Gastroesophageal sphincter (tissue), 4 donors: ENCODE measurements around the gene KLC1. TPM values are rescaled to one million over a fixed set of nuclear protein-coding genes. Genes with fewer than 3 reads are reported as not detected.
"Not testable (repeated sequence)": the region's sequence is repeated elsewhere in the genome, so short reads cannot be mapped to it uniquely, and the experiment has no call there.

Experiments used
- ATAC-seq: fragments of 150-250 bp; one replicate; pipeline ENCODE4 v1.9.1; 2016; ENCODE audit warnings: mild to moderate bottlenecking, moderate library complexity
- H3K27ac ChIP-seq, 4 donors: fragments of 200-600 bp; sonication (generic) in 3 of 4; 1 replicate in 3 of 4; 2 replicates in 1 of 4; pipeline ENCODE4 v1.5.1; 2016 to 2019
- H3K27me3 ChIP-seq: fragments of 200-600 bp; sonication (generic); one replicate; pipeline ENCODE4 v1.5.1; 2019
- H3K36me3 ChIP-seq, 2 donors: fragments of 200-600 bp; sonication (generic); one replicate each; pipeline ENCODE4 v1.5.1; 2019; ENCODE audit warnings: control low read depth in 1 of 2
- H3K4me1 ChIP-seq, 3 donors: fragments of 200-600 bp; sonication (generic); 1 replicate in 2 of 3; 2 replicates in 1 of 3; pipeline ENCODE4 v1.5.1; 2016 to 2019; ENCODE audit warnings: control low read depth in 2 of 3
- H3K4me3 ChIP-seq, 2 donors: fragments of 200-600 bp; sonication (generic); one replicate each; pipeline ENCODE4 v1.5.1; 2019; ENCODE audit warnings: mild to moderate bottlenecking in 1 of 2, moderate library complexity in 1 of 2
- H3K9me3 ChIP-seq, 3 donors: fragments of 200-600 bp; sonication (generic); one replicate each; pipeline ENCODE4 v1.5.1; 2017 to 2019; ENCODE audit warnings: control low read depth in 2 of 3
- EP300 ChIP-seq: sonication (generic); formaldehyde crosslinking; IDR thresholded peaks from one replicate; pipeline ENCODE4 v1.6.1; 2017; ENCODE audit warnings: antibody characterized with exemption, mild to moderate bottlenecking
- POLR2A ChIP-seq, 2 donors: fragments of 450-650 bp; IDR thresholded peaks; one replicate each; pipeline ENCODE4 v1.6.1; 2017; ENCODE audit warnings: antibody characterized with exemption in 2 of 2, mild to moderate bottlenecking in 2 of 2, moderate library complexity in 1 of 2
- POLR2AphosphoS5 ChIP-seq: sonication (generic); formaldehyde crosslinking; IDR thresholded peaks from one replicate; pipeline ENCODE4 v1.6.1; 2017; ENCODE audit warnings: antibody characterized with exemption
- WGBS, 2 donors: methylation state at CpG; one replicate each; pipeline ENCODE4 v1.1.5; 2018; ENCODE audit warnings: low coverage in 1 of 2; 5-methylcytosine and 5-hydroxymethylcytosine counted together
- total RNA-seq, 4 donors: library from RNA; depleted of rRNA; stranded (reverse); fragments of >200 nt; gene quantifications; one replicate each; pipeline ENCODE4 v1.1.0, GENCODE V29; 2016
- TF ChIP-seq, protein P1 (sequence below), 4 experiments: fragments of 200-600 bp in 2 of 4; fragments of 450-650 bp in 2 of 4; sonication (generic) in 1 of 4; IDR thresholded peaks; one replicate each; pipeline ENCODE4 v1.5.1; 2017 to 2019; ENCODE audit warnings: antibody characterized with exemption in 4 of 4, mild to moderate bottlenecking in 2 of 4, moderate library complexity in 2 of 4

Gene KLC1
- total RNA-seq, 4 donors from 2014 or later = 275 to 390 (median 339) TPM

DNA sequence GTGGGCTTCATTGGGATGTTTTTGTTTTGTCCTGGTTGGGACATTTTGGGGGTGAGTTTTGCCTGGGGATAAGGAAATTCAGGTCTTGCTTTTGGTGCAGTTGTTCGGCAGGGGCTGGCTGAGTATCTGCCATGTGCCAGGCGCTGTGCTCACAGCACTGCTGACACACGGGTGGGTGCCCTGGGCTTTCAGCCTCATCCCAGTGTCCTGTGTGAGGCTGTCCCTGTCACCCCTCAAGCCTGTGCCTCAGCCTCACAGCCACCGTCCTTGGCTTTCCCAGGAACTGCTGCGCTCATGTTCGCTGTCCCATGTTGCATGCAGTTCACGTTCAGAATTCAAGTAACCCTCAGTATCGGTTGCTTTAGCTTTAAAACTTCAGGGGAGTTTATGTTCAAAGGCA is 61.3 kb downstream of the KLC1 start:
- Histone ChIP-seq H3K4me3 (no peak overlapping the region), H3K27me3 (no peaks in the 10 kb centered on the region), H3K4me1 (peaks cover 0 to 61% (median 3%) of the 10 kb centered on the region in 3 donors), H3K27ac (peak overlapping the region in 1 of 4 donors; percentile 54), H3K9me3 (no peaks in the 10 kb centered on the region), H3K36me3 (peaks cover 0 to 77% of the 10 kb centered on the region in 2 donors)
- TF ChIP-seq POLR2AphosphoS5 (no peak), EP300 (no peak), POLR2A (IDR thresholded peaks at IDR 0.05) (no peak)
- TF ChIP-seq, protein P1, sequence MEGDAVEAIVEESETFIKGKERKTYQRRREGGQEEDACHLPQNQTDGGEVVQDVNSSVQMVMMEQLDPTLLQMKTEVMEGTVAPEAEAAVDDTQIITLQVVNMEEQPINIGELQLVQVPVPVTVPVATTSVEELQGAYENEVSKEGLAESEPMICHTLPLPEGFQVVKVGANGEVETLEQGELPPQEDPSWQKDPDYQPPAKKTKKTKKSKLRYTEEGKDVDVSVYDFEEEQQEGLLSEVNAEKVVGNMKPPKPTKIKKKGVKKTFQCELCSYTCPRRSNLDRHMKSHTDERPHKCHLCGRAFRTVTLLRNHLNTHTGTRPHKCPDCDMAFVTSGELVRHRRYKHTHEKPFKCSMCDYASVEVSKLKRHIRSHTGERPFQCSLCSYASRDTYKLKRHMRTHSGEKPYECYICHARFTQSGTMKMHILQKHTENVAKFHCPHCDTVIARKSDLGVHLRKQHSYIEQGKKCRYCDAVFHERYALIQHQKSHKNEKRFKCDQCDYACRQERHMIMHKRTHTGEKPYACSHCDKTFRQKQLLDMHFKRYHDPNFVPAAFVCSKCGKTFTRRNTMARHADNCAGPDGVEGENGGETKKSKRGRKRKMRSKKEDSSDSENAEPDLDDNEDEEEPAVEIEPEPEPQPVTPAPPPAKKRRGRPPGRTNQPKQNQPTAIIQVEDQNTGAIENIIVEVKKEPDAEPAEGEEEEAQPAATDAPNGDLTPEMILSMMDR (IDR thresholded peaks at IDR 0.05) = no peak
- 73 to 77% methylated on average over 4 to 5 of the region's 8 CpGs for WGBS, 2 donors
- ATAC-seq = no peak

DNA sequence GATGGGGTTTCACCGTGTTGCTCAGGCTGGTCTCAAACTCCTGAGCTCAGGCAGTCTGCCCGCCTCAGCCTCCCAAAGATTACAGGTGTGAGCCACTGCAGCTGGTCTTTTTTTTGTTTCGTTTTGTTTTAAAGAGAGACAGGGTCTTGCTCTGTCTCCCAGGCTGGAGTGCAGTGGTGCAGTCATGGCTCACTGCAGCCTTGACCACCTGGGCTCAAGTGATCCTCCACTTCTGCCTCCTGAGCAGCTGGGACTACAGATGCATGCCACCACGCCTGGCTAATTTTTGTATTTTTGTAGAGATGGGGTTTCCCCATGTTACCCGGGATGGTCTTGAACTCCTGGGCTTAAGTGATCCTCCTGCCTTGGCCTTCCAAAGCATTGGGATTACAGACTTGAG is 62.6 kb downstream of the KLC1 start:
- H3K9me3 ChIP-seq, H3K27ac ChIP-seq, H3K4me3 ChIP-seq, H3K27me3 ChIP-seq, ATAC-seq: not testable (repeated sequence)
- peaks cover 0 to 63% of the 10 kb centered on the region in 2 donors for H3K36me3 ChIP-seq
- peaks cover 0 to 62% (median 15%) of the 10 kb centered on the region in 3 donors for H3K4me1 ChIP-seq
- 70 to 71% methylated on average over 2 to 3 of the region's 5 CpGs for WGBS, 2 donors

DNA sequence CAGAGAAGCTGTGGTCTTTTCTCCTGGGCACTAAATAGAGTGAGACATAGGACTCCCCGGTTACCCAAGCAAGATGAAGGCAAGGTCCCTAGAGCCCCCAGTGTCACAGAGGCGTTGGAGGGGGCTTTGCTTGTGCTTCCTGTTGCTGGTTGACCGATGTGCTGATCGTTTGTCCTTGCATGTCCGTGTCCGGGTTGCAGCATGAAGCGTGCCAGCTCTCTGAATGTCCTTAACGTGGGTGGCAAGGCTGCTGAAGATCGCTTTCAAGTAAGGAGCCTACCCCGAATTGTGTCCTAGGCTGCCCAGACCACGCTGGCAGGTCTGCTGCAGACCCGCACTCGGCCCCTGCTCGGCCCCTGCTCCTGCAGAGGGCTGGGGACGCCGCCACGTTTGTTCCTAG is 63.1 kb downstream of the KLC1 start:
- Histone ChIP-seq H3K4me3 (no peak overlapping the region), H3K27ac (no peak overlapping the region), H3K27me3 (no peaks in the 10 kb centered on the region), H3K36me3 (peaks cover 0 to 58% of the 10 kb centered on the region in 2 donors), H3K4me1 (peaks cover 1 to 62% (median 21%) of the 10 kb centered on the region in 3 donors), H3K9me3 (no peaks in the 10 kb centered on the region)
- no peak for ATAC-seq
- WGBS, 2 donors = 89% methylated on average over 13 of the region's 17 CpGs; no CpG with 5 or more reads in 1 of the 2 donors
- TF ChIP-seq POLR2A (IDR thresholded peaks at IDR 0.05) (no peak), EP300 (no peak), POLR2AphosphoS5 (no peak)
- TF ChIP-seq, protein P1 (IDR thresholded peaks at IDR 0.05) = no peak

DNA sequence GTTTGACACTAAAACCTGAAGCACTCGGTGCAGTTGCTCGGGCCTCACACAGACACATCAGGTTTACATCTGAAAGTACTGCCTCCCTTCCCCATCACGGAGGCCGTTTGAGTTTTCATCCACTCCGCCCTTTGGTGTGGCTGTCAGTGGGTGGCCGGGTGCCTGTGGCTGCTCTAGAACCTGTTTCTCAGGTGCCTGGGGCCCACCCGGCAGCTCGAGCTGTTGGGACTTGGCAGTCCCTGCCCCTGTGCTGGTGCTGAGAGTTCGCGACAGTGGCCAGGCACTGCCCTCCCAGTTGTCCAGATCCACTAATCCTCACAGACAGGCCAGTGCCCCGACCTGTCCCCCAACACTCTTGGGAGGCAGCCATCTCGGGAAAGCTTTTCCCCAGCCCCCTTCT is 63.9 kb downstream of the KLC1 start:
- no peaks in the 10 kb centered on the region for H3K27me3 ChIP-seq
- no peak overlapping the region for H3K27ac ChIP-seq
- no peaks in the 10 kb centered on the region for H3K9me3 ChIP-seq
- no peak for ATAC-seq
- peaks cover 0 to 57% of the 10 kb centered on the region in 2 donors for H3K36me3 ChIP-seq
- H3K4me1 ChIP-seq = peaks cover 3 to 63% (median 28%) of the 10 kb centered on the region in 3 donors
- TF ChIP-seq, protein P1 (IDR thresholded peaks at IDR 0.05) = no peak
- TF ChIP-seq EP300 (no peak), POLR2A (IDR thresholded peaks at IDR 0.05) (no peak), POLR2AphosphoS5 (no peak)
- 50 to 57% methylated on average over 1 to 2 of the region's 12 CpGs for WGBS, 2 donors
- H3K4me3 ChIP-seq = no peak overlapping the region

DNA sequence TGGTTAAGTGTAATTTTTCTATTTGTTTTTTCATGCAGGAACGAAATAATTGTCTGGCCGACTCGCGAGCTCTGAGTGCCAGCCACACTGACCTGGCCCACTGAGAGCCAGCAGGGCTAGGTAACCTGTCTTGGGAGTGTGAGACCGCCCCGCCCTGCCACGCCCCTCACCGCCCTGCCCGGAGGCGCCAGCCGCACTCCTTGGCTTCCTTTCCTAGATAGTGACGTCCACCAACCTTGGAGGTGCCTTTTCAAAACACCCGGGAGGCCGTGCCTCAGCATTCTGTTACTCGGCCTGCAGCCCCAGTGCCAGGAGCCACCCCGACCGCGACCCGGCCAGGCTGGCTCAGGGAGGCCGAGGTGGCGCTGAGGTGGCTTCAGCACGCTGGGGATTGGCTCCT is 64.5 kb downstream of the KLC1 start:
- Histone ChIP-seq H3K36me3 (peaks cover 0 to 57% of the 10 kb centered on the region in 2 donors), H3K27ac (no peak overlapping the region), H3K9me3 (no peaks in the 10 kb centered on the region), H3K27me3 (no peaks in the 10 kb centered on the region), H3K4me1 (peaks cover 3 to 63% (median 34%) of the 10 kb centered on the region in 3 donors), H3K4me3 (no peak overlapping the region)
- no peak for ATAC-seq
- 100% methylated on average over 1 of the region's 22 CpGs; no CpG with 5 or more reads in 1 of the 2 donors for WGBS, 2 donors
- TF ChIP-seq, protein P1 (IDR thresholded peaks at IDR 0.05) = no peak
- no peak for TF ChIP-seq POLR2AphosphoS5
- TF ChIP-seq EP300 = no peak
- no peak for TF ChIP-seq POLR2A (IDR thresholded peaks at IDR 0.05)
